Effector memory CD4-positive, alpha-beta T cell (primary cell): Measurements from ENCODE around the gene KIF16B.
"Not testable (repeated sequence)": the region's sequence is repeated elsewhere in the genome, so short reads cannot be mapped to it uniquely, and the experiment has no call there.

Source experiments
- DNase-seq, 3 donors: peaks; one replicate each; pipeline ENCODE4 v3.0.0-alpha.2; 2020
- H3K27ac ChIP-seq: 2 replicates; pipeline ENCODE4 v1.7.0; 2013; ENCODE audit warnings: mild to moderate bottlenecking, low read length, moderate library complexity; ENCODE audit not compliant: insufficient read depth, poor library complexity, severe bottlenecking
- H3K27me3 ChIP-seq: replicated peaks from 2 replicates; pipeline ENCODE4 v1.7.0; 2013; ENCODE audit warnings: mild to moderate bottlenecking, low read length; ENCODE audit not compliant: insufficient read depth, control insufficient read depth, poor library complexity, severe bottlenecking
- H3K36me3 ChIP-seq: 2 replicates; pipeline ENCODE4 v1.7.0; 2013; ENCODE audit warnings: mild to moderate bottlenecking, low read length, moderate library complexity; ENCODE audit not compliant: control insufficient read depth, insufficient read depth
- H3K4me1 ChIP-seq: 2 replicates; pipeline ENCODE4 v1.7.0; 2013; ENCODE audit warnings: low read length, mild to moderate bottlenecking; ENCODE audit not compliant: control insufficient read depth, insufficient read depth, poor library complexity, severe bottlenecking
- H3K4me3 ChIP-seq: 2 replicates; pipeline ENCODE4 v1.7.0; 2013; ENCODE audit warnings: low read length, low read depth, mild to moderate bottlenecking; ENCODE audit not compliant: insufficient read depth, poor library complexity, severe bottlenecking
- H3K9me3 ChIP-seq: 2 replicates; pipeline ENCODE4 v1.7.0; 2013; ENCODE audit warnings: mild to moderate bottlenecking, low read length, moderate library complexity; ENCODE audit not compliant: control insufficient read depth

Gene KIF16B

DNA sequence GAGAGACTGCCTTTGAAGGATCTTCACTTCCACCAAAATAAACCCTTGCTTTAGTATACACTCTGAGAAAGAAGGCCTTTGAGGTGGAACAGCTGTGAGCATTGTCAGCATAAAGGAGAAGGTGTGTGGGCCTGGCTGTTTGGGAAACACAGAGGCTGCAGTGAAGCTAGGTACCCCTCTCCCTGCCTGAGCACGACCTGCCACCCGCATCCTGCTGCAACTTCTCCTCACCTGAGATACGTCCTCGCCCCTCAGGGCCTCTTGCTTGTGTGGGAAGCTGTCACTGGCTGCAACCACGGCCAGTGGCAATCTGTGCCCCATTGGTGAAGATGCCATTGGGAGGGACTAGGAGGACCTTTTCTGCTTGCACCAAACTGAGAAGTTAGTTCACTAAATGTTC lies 307.9 kb downstream of the KIF16B start:
- no peaks in the 10 kb centered on the region for H3K4me1 ChIP-seq
- H3K27ac ChIP-seq = no peak overlapping the region
- no peak overlapping the region for H3K4me3 ChIP-seq
- no peaks in the 10 kb centered on the region for H3K27me3 ChIP-seq
- no peaks in the 10 kb centered on the region for H3K9me3 ChIP-seq
- H3K36me3 ChIP-seq = no peaks in the 10 kb centered on the region
- no peak for DNase-seq

DNA sequence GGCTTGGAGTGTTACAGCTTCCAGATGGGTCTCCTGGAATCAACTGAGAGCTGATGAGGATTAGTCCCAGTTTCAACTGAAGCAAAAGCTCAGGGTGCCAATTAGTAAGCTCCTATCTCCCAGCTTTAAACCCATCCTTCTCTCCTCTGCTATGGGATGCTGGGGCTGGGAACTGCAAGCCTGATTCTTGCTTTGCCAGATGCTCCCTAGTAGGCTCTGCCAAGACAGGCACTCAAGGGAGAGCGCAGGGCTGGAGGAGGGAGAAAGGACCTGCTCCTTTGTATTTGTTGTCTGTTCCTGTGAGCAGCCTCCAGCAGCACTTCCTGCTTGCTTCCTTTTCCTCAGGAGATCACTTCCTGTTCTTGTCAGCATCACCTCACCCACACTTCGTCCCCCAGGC lies 309.7 kb downstream of the KIF16B start:
- Histone ChIP-seq H3K27me3 (no peaks in the 10 kb centered on the region), H3K27ac (no peak overlapping the region), H3K4me3 (no peak overlapping the region), H3K36me3 (no peaks in the 10 kb centered on the region), H3K4me1 (no peaks in the 10 kb centered on the region), H3K9me3 (no peaks in the 10 kb centered on the region)
- no peak for DNase-seq

DNA sequence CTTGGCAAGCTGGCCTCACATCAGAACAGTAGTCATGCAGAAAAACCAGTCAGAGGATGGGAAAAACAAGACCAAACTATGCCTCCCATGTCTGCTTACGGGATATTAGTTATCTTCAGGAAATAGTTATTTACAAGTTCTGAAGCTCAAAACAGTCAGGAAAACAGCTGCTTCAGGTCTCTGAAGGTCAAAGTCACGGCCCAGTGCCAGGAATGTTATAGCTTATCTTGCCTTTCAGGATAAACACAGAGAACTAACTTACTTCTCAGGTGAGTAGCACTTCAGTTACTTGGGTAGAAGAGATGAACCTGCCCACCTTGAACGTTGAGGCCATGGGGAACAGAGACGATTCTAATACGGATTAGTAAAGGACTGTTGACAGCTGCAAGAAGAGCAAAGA lies 310.7 kb downstream of the KIF16B start:
- DNase-seq = no peak
- Histone ChIP-seq H3K9me3 (no peaks in the 10 kb centered on the region), H3K4me3 (no peak overlapping the region), H3K4me1 (no peaks in the 10 kb centered on the region), H3K36me3 (no peaks in the 10 kb centered on the region), H3K27me3 (no peaks in the 10 kb centered on the region), H3K27ac (no peak overlapping the region)

DNA sequence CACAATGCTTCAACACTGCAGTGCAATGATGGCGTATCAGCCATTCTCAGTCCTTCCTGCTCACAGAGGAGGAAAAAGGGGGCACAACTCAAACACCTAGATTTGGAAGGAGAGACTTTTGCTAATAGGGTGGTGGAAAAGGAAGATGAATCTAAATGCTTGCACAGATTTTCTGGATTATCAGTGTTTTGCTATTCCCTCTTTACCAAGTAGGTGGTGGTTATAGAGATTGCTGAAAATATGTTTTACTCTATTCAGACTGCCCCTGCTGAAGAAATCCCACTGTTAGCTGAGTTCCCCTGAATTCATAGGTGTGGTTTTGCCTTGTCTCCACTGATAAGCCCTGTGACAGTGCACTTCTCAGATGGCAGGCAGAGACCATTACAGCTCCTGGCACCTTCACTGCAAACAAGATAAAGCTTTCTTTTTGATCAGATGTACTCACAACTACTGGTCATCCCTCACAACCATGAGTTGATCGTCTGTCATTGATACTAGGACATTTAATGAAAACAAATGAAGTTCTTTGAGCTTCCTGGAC lies 311.4 kb downstream of the KIF16B start:
- H3K27me3 ChIP-seq = no peaks in the 10 kb centered on the region
- H3K4me1 ChIP-seq = no peaks in the 10 kb centered on the region
- no peak overlapping the region for H3K27ac ChIP-seq
- H3K36me3 ChIP-seq = no peaks in the 10 kb centered on the region
- H3K4me3 ChIP-seq = no peak overlapping the region
- DNase-seq = no peak
- H3K9me3 ChIP-seq = no peaks in the 10 kb centered on the region

DNA sequence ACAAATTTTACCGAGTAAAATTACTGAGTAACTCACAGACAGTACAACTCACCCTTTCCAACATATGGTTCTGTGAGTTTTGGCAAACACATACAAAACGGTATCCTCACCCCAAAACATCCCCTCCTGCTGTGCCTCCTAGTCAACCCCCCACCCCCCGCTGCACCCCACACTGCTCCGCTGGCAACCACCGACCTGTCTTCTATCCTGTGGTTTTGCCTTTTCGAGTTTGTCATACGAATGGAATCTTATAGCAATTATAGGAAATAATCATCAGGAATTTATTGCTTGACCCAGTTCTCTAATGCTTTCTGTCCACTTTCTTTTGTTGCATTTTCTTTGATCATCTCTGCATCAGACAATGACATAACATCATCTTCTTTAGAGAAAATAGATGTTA lies 312.3 kb downstream of the KIF16B start:
- Histone ChIP-seq H3K4me1 (no peaks in the 10 kb centered on the region), H3K36me3 (no peaks in the 10 kb centered on the region), H3K4me3 (no peak overlapping the region), H3K27me3 (no peaks in the 10 kb centered on the region), H3K9me3 (no peaks in the 10 kb centered on the region), H3K27ac (no peak overlapping the region)
- DNase-seq = no peak

DNA sequence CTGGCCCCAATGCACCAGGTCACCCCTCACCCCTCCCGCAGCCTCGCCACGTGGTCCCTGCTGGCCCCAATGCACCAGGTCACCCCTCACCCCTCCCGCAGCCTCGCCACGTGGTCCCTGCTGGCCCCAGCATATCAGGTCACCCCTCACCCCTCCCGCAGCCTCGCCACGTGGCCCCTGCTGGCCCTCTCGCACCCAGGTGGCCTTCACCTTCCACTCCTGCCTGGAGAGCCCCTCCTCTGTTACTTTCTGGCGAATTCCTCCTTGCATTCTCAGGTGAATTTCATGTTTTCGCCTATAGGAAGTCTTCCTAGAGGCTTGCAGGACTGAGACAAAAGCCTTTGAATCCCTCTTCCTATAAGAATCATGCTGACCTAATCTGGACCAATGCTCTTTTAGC lies 313.1 kb downstream of the KIF16B start:
- H3K36me3 ChIP-seq, H3K4me3 ChIP-seq, DNase-seq, H3K27ac ChIP-seq, H3K27me3 ChIP-seq, H3K9me3 ChIP-seq, H3K4me1 ChIP-seq: not testable (repeated sequence)

DNA sequence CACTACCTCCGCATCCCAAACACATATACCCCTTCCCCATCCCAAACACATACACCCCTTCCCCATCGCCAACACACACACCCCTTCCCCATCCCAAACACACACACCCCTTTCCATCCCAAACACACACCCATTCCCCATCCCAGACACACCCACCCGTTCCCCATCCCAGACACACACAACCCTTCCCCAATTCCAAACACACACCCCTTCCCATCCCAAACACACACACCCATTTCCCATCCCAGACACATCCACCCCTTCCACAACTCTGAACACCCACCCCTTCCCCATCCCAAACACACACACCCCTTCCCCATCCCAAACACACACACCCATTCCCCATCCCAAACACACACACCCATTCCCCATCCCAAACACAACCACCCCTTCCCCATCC lies 314.5 kb downstream of the KIF16B start:
- no peaks in the 10 kb centered on the region for H3K27me3 ChIP-seq
- H3K9me3 ChIP-seq = no peaks in the 10 kb centered on the region
- H3K4me1 ChIP-seq = no peaks in the 10 kb centered on the region
- no peak for DNase-seq
- no peak overlapping the region for H3K4me3 ChIP-seq
- H3K36me3 ChIP-seq = no peaks in the 10 kb centered on the region
- no peak overlapping the region for H3K27ac ChIP-seq

DNA sequence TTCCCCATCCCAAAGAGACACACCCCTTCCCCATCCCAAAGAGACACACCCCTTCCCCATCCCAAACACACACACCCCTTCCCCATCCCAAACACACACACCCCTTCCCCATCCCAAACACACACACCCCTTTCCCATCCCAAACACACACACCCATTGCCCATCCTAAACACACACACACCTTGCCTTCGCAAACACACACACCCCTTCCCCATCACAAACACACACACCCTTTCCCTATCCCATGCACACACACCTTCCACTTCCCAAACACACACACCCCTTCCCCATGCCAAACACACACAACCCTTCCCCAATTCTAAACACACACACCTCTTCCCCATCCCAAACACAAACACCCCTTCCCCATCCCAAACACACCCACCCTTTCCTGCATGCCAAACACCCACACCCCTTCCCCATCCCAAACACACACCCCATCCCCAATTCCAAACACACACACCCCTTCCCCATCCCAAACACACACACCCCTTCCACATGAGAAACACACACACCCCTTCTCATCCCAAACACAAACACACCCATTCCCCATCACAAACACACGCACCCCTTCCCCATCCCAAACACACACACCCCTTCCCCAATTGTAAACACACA lies 315.3 kb downstream of the KIF16B start:
- Histone ChIP-seq H3K9me3 (no peaks in the 10 kb centered on the region), H3K4me3 (no peak overlapping the region), H3K27ac (no peak overlapping the region), H3K36me3 (no peaks in the 10 kb centered on the region), H3K4me1 (no peaks in the 10 kb centered on the region), H3K27me3 (no peaks in the 10 kb centered on the region)
- DNase-seq = no peak

DNA sequence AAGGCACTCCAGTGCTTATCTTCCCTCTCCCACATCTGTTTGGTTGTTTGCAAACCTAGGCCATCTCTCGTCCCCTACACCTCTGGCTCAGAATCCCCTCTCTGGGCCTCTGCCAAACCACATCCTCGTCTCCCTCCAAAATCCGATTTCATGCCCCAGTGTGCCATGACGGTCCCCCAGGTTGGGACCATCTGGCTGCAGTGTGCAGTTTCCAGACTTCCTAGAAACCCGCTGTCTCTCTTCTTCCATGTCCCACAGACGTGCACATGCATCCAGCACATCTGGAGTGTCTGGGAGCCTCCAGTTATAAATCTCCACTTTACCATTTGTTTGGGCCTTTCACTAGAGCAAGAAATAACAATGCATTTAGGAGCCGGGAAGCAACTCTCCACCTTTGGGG lies 316.2 kb downstream of the KIF16B start:
- Histone ChIP-seq H3K4me3 (no peak overlapping the region), H3K27ac (no peak overlapping the region), H3K36me3 (no peaks in the 10 kb centered on the region), H3K27me3 (no peaks in the 10 kb centered on the region), H3K4me1 (no peaks in the 10 kb centered on the region), H3K9me3 (no peaks in the 10 kb centered on the region)
- DNase-seq = no peak

DNA sequence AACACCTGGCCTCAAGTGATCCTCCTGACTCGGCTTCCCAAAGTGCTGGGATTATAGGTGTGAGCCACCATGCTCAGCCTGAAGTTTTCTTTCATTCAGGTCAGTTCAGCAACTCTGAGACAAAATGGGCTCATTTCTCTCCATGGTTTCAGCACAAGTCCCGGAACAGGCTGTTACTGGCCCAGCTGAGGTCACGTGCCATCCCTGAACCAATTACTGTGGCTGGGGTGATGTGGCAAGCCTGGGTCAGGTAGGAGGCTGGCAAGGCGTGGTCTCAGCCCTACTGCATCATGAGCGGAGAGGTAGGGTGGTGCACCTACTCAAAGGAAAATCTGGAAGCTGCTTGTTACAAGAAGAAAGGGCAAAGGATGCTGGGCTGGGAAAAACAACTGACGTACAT lies 326.4 kb downstream of the KIF16B start:
- Histone ChIP-seq H3K36me3 (no peaks in the 10 kb centered on the region), H3K4me1 (no peaks in the 10 kb centered on the region), H3K9me3 (no peaks in the 10 kb centered on the region), H3K27me3 (no peaks in the 10 kb centered on the region), H3K4me3 (no peak overlapping the region), H3K27ac (no peak overlapping the region)
- DNase-seq = no peak
